ENCODE results near the gene TRIO.

The TRIO gene

DNA sequence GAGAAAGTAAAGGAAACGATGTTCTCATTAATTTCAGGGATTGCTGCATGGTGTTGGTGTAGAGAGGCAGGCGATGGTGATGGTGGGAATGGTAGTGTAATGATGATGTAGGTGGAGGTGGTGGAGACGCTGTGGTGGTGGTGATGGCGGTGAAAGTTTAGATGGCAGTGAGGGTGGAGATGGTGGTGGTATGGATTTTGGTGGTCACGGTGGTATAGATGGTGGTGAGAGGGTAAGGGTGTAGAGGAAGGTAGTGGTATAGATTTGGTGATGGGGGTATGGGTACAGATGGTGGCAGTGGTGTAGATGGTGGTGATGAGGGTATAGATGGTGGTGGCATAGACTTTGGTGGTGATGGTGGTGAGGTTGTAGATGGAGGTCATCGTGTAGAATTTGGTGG is 259.3 kb downstream of the TRIO start:
- DNase-seq = no peak

DNA sequence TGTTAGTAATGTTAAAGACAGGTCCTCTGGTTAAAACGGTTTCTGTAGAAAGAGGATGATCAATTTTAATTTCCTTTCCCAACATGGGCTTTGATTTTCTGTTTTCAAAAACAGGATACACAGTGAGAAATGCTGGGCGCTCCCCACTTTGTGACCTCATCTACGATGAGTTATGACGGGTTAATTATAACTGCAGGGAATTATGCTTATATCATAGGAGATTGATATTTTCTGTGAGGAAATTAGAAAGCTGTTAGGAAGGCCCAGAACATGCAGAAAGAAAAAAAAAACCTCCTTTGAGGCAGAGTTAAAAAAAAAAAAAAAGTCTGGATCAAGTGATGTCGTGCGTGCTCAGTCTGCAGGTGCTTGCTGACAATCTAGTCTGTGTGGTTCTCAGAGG is 261.6 kb downstream of the TRIO start:
- no peak for DNase-seq

DNA sequence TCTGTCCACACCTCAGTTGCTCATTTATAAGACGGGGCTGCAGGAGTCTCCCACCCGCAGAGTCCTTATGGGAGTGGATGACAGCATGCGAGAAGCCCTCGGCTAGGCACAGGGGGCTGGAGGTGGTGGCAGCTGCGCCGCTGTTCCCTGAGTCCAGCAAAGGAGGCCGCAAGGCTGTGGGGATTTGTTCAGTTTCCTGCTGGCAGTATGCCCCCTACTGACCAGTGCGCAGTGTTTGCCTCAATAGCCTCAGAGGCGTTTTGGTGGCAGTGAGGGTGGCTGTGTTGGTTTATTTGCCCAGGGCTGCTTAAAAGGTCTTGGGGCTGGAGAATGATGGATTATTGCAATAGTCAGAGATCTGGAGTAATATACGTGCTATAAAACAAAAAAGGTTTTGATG is 262.1 kb downstream of the TRIO start:
- DNase-seq = no peak

DNA sequence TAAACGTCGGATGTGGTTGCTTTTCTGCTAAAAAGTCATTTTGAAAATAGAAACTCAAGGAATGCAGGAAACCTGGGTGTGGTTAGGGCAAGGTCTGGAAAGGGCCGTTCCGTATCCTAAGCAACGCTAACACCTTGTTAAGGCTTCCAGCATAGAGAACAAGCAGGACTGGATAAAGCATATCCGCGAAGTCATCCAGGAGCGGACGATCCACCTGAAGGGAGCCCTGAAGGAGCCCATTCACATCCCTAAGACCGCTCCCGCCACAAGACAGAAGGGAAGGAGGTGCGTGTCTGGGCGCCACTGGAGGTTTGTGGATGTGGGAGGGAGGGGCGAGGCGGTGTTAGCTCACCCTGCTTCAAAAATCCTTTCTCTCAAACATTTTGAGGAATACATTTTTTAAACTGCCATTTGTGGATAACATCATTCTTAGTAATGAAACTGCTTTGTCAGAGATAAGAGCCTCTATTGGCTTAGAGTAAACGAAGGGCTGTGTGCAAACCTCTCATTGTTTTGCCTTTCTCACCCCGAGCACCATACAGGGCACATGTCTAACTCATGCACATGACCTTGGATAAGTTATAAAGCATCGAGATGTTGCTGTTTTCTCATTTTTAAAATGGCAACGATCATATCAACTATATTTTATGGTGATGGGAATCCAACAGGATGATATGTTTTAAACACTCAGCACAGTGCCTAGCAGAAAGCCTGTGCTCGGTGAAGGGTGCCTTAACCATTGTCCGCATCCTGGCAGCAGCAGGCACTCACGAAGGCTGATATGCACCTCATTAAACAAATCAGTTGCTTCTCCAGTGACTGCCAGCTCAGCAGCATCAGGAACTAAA is 262.8 kb downstream of the TRIO start:
- DNase-seq = no peak

DNA sequence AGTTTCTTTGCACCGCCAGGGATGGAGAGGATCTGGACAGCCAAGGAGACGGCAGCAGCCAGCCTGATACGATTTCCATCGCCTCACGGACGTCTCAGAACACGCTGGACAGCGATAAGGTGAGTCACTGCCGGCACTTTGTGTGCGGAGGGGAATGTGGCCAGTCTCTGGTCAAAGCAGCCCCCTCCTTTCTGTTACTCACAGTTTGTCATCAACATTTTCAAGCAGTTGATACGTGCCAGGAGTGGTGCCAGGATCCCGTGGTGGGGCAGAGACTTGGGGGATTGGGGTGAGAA is 263.4 kb downstream of the TRIO start:
- DNase-seq = no peak

DNA sequence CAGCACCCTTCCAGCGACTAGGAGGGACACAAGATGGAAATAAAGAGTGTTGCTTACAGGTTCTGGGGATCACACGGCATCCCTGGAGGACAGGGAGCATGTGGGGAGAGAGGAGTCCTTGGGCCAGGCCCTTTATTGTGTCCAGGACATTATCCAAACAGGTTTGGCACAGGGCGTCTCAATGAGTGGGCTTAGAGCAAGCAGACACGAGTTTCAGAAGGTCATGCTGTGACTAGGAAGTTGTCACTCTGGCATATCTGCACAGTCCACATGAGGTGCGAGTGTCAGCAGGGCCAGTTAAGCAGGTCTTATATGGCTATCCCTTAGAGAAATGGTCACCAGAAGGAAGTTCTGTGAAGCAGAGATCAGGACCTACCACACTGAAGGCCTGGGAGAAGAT is 263.9 kb downstream of the TRIO start:
- no peak for DNase-seq

DNA sequence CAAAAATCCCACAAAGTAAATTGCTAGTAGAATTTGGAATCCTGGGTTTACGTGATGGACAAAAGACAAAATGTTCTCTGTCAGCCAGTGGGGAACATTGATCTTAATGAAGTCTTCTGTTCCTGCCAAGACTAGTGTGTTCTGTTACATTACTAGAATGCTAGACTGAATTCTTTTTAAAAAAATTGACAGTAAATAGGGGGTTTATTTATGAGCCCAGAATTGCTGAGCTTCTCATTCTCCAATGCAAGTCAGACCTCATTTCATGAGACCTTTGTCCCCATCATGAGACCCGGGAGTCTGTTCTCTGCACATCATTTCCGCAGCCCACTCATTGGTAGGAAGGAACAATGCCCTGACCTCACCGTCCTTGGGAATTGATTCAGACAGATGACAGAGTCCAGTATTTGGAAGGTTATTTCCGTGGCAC is 264.6 kb downstream of the TRIO start:
- no peak for DNase-seq

DNA sequence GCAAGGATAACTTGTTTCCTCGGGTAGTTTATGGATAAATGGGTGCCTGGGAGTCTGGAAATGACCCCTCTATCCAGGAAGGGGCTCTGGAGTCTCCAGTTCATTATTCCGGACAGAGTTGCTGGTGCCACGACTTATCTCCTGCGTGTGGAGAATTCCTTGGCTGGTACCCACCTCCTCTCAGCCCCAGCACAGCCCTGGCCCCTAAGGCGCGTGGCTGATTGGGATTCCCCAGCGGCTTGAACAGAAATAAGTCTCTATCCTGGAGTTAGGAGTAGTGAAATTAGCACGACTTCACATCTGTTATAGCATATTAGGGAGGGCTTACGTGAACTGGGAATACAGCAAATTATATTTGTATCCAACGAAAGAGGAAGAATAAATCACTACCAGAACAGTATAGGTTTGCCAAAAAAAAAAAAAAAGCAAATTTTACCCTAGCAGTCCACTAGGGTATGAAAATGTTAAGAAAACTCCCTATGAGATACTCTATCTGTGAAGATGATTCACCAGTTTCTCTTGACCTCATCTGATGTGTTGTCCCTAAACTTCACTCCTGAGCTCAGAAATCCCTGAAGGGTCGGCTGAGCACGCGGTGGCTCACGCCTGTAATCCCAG is 265.9 kb downstream of the TRIO start:
- no peak for DNase-seq

DNA sequence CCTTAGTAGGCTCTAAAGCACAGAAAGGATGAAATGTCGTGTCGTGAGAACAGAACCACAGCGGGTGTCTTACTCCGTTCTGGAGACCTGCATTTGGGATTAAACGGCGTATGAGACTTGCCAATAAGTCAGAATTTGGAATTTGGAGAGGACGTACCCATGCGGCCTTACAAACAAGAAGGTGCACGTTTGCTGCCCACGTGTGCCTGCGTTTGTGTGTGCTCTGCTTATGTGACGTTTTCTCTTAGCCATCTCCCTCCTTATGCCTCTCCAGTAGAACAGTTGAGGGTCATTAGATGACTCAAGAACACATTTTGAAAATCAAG is 266.9 kb downstream of the TRIO start:
- DNase-seq = no peak

DNA sequence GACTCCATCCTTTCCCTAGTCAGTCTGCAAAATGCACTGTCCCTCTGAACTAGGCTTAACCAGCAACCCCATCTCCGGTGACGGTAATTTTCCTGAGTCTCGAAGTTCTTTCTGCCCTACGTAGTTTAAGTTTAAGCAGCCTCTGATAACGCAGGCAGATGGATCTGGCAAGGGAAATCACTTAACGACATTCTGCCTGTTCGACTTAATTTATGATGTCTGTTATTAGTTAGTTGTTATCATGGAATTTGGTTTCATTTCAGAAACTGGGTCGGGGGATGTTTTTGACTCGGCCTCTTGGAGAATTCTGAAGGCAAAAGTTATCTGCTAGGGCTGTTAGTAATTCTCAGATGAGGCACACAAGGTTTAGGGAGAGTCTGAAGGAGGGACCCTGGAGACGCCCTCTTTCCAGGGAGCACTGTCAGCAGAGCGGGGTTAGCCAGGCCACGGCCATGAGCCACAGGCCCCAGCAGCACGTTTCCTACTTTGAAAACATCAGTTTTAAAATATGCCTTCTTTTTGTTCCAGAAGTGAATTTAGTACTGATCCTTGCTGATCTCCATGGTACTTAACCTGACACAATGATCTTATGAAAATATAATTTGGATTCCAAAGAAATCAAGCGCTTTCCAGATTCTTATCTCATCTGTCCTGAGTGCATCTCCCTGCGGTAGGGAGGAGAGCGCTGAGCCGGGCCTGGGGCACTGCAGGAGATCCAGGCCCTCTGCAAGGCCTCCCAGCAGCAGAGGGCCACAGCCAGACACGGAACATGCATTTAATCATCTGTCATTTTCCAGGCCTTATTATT is 267.5 kb downstream of the TRIO start:
- DNase-seq = no peak

DNA sequence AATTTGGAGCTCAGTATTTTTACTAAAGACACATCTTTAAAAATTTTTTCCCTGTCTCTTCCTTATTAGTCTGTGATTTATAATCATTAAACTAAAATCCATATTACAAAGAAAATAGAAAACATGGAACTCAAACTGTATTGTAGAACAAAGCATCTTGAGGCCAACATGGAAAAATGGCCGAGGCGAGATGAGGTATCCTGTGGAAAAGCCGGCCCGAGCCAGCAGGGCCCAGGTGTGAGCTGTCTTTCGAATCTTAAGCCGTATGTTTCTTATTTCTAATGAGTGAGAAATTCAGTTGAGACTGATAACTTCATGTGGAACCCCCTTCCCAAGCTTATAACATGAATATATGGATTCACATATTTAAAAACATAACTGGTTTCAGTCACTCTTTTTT is 268.1 kb downstream of the TRIO start:
- DNase-seq = no peak

DNA sequence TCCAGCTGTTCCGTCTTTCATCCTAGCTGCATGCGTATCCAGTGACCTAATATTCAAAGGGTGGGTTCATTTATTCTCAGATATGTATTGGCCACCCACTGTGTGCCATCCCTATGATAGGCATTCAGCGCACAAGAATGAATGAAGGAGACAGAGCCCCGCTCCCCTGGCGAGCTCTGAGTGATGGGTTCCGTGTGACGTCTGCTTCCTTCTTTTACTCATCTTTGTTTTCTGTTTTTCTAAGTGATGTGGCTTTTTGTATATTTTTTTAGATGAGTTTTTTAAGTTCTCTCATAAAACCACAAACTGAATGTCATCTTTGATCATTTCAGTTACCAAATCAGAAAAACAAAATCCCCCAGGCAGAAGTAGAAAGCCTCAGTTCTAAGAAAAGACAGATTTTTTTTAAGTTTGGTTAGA is 270.2 kb downstream of the TRIO start:
- no peak for DNase-seq

DNA sequence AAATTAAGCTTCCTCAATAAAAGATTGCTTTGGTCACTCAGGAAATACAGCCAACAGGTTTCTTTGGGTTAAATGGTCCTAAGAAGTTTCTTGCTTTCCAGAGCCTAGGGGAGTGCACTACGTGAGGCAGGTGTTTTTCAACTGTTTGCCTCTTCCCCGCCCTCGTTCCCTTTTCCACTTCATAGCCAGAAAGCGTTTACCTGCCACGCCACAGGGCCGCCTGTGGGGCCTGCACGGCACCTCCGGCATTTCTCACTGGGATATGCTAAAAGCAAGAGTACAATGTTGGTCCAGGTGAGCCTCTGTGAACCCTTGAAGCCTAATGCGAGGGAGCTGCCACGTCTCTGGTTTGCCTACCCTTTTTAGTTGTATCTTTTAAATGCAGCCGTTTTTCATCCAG is 270.9 kb downstream of the TRIO start:
- DNase-seq = no peak

DNA sequence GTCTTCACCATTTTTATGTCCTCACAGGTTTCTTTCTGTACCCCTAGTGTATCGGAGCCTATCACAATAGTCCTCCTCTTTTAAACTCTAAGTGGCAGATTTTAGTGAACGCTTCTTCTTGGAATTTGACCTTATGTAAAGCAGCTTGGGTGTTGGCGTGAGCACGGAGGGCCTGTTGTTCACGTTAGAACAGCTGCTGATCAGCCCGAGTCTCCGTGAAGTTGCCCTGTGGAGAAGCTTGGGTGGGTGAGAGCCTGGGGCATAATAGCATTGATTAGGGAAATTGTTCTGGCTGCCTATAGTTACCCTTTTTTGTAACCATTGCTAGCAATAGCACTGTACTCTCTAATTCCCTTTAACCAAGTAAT is 271.5 kb downstream of the TRIO start:
- DNase-seq = no peak

DNA sequence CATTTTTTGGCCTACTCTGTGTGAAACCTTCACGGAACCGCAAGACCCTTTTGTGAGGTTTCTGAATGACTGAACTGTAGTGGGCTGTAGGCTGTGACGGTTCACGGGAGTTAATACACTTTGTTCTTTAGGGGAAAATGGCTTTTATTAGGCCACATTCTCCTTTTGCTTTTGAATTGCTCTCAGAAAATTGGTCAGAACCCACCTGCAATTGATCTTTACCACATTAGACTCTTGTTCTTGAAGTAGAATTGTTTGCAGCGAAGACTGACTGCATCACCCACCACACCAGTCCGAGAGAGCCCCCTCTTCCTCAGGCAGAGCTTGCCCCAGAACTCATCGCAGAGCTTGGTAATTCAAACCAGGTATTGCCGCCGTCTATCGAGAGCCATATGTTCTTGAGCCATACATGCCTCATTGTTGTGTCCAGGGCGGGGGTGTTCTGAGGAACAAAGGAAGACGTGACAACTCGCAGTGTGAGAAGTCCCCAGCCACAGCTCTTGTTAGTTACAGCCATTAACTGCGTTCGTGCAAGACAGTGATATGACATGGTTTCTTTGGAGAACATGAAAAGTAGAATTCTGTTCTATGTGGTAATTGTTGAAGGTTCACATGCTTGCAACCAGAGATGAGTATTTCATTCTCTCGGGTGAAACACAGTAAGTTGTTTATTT is 272.0 kb downstream of the TRIO start:
- no peak for DNase-seq

DNA sequence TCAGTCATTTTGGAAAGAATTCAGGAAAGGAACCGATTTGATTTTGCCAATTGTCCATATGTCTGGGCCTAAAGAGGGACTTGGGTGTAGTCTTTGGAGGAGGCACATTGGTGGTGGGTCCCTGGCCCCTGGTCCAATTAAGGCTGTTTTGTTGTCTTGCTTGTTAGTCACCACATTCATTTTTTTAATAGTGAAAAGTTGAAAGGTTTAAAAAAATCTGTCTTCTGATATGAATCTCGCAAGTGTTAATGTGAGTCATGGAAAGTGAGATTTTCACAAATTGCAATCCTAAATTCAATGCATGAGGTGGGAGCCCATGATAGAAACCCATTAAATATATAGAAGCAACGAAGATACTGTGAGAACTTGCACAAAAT is 272.5 kb downstream of the TRIO start:
- no peak for DNase-seq

DNA sequence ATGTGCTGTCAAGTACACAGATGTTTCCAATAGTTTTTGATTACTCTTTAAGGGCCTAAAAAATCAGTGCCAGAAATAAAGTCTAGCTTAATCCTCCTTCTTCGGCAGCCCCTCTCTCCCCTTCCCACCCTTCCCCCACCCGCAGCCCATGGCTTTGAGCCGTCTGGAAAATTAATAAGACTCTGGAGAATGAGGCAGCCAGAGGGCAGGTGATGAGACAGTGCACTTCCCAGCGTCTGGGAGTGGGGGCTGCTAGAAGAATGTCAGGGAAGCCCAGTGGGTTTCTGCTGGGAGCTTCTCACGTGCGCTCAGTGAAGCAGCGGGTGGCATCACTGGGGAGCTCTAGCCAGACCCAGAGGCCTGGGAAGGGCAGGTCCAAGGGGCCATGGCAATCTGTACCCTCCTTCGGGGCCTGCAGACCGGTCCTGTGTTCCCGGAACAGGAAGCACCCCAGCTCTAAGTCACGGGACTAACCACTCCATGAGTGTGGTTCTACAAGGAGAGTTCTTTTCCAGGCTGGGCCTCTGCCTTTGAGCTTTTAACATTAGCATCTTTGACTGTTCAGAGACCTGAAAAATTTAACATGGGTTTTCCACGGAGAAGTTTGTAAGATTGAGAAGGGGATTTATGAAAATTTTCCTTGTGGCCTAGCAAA is 273.6 kb downstream of the TRIO start:
- no peak for DNase-seq

DNA sequence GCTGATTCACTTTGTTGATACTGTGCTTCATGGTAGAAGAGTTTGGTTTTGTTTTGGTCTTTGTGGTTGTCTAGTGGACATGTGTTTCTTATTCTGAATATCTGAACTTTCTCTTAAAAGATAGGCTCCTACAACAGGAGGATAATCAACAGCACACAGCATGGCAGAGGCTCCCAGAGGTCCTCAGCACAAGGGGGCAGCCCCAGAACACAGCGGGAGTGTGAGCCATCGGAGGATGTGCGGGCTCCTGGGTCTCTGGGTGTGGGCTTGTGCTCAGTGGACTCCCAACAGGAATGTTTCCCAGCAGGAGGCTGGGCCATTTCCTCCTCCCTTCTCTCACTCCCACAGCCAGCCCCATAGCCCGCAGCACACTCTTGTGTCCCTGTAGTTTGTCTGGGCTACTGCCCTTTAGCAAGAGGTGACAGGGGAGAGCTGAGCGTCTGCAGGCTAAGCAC is 274.2 kb downstream of the TRIO start:
- DNase-seq = no peak

DNA sequence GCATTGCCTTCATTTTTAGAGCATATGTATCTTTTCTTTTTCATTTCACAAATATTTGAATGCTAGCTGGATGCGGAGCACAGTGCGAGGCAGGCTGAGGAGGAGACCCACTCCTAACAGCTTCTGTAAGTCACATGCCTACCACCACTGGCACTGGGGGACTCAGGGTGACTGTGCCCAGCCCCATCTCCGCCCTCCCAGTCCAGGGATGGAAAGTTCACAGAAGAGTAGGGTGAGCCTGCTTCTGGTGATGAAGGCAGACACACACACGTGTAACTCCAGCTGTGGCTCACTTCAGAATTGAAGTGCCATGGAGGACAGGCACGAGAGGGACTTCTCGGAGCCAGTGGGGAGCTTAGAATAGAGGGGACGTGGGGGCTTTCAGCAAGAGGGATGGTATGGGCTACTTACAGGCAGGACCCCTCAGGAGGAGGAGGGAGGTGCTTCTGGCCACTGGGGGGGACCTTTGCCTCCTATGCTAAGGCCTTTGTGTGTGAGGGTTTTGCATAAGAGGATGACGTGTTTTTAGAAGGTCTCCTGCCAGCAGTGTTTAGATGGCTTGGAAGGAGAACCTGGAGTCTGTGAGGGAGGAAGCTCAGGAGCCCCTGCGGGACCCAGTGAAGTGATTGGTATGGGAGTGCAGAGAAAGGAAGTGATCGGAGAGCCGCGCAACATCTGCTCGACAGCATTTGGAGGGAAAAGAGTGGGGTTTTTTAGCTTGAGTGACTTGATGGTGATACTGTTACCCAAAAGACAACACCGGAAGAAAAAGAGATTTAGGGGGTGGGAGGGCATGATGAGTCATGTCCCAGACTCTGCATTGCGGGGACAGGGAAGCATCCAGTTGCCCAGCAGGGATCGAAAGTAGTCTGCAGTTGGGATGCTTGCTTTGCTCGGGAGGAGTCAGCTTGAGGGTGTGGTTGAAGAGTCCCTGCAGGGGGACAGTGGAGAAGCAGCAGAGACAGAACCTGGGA is 274.9 kb downstream of the TRIO start:
- DNase-seq = no peak

DNA sequence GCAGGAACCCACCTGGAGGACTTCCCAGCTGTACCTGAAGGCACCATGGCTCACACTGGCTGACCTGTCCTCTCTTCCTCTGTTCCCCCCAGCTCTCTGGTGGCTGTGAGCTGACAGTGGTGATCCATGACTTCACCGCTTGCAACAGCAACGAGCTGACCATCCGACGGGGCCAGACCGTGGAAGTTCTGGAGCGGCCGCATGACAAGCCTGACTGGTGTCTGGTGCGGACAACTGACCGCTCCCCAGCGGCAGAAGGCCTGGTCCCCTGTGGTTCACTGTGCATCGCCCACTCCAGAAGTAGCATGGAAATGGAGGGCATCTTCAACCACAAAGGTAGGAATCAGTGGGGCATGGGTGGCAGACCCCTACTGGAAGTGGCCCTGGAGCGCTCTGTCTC is 276.5 kb downstream of the TRIO start:
- DNase-seq = no peak

DNA sequence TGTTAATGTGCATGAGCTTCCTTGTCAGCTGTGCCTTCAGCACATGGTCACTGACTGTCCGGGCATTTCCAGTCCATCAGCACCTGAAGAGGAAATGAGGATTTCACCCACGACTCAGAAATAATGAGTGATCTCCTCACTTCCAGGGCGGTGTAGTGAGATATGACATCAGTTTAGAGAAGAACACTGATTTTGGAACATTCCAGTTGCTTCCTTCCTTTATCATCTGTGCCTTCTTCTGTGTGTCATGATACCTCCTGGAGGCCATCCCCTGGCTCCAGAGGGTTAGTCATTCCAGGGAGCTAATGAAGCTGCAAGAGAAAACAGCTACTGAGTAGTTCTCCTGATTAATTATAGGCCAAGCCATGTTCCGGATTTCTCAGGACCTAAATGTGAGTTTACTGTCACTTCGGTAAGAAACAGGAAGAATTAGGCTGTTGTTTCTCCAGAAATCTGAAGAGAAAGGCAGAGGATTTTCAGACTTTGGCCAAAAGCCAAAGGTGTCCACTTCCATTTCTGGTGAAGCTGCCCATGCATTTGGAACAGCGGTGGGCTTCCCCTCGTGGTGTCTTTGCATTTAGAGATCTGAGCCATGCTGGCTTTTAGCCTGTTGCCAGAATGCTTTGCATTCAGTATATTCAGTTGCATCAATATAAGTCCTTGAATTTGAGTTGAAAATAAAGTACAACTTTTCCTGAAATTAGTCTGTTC is 277.1 kb downstream of the TRIO start:
- no peak for DNase-seq

Data from SIG-M5 (cell line).